GM23248 (cell line): ENCODE results near the gene COG5.

Experiments used
- EZH2 ChIP-seq: fragments of 200-600 bp; sonication (generic); IDR thresholded peaks from 2 replicates; pipeline ENCODE4 v1.6.1; 2018; ENCODE audit warnings: antibody characterized with exemption, mild to moderate bottlenecking; ENCODE audit not compliant: insufficient read depth, poor library complexity, severe bottlenecking
- EZH2phosphoT487 ChIP-seq: fragments of 200-600 bp; sonication (generic); IDR thresholded peaks from 2 replicates; pipeline ENCODE4 v1.6.1; 2018; ENCODE audit warnings: antibody characterized with exemption, moderate library complexity, mild to moderate bottlenecking, low read depth; ENCODE audit not compliant: insufficient read depth

DNA sequence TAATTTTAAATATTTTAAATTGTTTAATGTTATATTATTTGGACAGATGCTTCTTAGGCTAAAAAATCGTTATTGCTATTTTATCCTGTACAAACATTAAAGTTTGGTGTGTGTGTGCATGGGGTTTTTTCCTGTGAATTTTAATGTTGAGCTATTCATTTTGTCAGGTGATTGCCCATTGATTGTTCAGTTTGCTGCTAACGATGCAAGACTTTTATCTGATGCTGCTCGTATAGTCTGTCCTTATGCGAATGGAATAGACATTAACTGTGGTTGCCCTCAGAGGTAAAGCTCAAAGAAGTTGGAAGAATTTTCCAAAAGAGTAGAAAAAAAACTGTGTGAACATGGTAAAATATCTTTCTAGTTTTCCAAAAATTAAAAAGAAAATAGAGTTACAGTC lies 9.8 kb upstream of the COG5 start:
- TF ChIP-seq EZH2 (no peak), EZH2phosphoT487 (no peak)
